Ramos (cell line): ENCODE data around the gene ACSL1.
"Not testable (repeated sequence)": the region's sequence is repeated elsewhere in the genome, so short reads cannot be mapped to it uniquely, and the experiment has no call there.

ENCODE experiments used
- in situ Hi-C: fragments of 300-500 bp; cut with MboI; formaldehyde crosslinking; loops from one replicate; pipeline ENCODE4 v1.14.3; 2022; ENCODE audit warnings: low sequenced_read_pairs; ENCODE audit not compliant: unreplicated experiment

Gene ACSL1

GRCh38 chr4:184843984-184844554, 18.3 kb upstream of the ACSL1 start:
- in situ Hi-C loops = no loop called here

DNA sequence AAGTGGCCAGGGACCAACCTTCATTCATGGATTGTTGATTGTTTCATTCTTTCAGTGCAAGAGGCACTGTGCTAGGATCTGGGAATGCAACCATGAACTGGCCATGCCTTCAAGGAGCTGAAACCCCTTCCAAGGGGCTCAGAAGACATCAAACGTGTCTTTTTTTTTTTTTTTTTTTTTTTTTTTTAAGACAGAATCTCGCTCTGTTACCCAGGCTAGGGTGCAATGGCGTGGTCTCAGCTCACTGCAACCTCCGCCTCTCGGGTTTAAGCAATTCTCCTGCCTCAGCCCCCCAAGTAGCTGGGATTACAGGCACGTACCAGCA, 13.3 kb upstream of the ACSL1 start:
- in situ Hi-C loops = not testable (repeated sequence)

DNA sequence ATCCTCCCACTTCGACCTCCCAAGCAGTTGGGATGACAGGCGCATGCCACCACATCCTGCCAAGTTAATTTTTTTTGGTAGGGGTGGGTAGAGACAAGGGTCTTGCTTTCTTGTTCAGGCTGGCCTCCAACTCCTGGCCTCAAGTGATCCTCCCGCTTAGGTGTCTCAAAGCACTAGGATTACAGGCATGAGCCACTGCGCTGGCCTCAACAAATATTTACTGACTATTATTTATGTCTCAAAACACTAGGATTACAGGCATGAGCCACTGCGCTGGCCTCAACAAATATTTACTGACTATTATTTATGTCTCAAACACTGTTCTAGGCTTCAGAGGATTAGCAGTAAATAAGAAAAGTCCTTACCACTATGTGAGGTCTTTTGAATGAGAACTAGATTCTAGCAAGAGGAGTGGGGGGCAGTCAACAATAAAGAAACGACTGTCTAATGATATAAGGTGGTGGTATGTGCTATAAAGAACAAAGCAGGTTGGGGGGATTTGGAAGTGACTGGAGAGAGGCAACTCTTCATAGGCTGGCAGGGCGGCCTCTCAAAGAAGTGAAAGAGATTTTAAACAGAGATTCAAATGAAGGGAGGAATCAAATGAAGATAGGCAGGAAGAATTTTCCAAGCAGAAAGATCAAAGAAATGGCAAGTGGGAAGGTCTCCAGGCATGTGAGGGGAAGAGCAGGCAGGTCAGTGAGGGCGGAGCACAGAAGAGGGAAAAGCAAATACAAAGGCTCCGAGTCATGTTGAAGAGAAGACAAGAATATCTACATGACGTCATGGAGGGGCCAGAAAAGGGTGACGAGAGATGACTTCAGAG, 12.7 kb upstream of the ACSL1 start:
- in situ Hi-C loops = no loop called here

DNA sequence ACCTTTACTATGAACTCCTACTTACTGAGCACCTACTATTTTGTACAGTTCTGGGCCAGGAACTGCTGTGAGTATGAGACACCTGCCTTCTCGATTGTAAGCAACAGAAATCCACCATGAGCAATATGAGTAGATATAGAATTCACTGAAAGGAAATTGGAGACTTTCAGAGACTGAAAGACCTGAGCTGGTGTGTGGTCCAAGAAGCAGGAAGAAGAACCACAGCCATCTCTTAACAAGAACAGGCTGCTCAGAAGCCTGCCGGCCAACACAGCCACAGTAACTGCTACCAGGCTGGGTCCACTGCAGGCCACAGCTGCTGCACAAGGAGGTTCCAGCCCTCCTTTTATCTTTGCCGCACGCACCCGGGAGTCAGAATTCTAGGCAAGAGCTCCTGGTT, 10.8 kb upstream of the ACSL1 start:
- in situ Hi-C loops = no loop called here

DNA sequence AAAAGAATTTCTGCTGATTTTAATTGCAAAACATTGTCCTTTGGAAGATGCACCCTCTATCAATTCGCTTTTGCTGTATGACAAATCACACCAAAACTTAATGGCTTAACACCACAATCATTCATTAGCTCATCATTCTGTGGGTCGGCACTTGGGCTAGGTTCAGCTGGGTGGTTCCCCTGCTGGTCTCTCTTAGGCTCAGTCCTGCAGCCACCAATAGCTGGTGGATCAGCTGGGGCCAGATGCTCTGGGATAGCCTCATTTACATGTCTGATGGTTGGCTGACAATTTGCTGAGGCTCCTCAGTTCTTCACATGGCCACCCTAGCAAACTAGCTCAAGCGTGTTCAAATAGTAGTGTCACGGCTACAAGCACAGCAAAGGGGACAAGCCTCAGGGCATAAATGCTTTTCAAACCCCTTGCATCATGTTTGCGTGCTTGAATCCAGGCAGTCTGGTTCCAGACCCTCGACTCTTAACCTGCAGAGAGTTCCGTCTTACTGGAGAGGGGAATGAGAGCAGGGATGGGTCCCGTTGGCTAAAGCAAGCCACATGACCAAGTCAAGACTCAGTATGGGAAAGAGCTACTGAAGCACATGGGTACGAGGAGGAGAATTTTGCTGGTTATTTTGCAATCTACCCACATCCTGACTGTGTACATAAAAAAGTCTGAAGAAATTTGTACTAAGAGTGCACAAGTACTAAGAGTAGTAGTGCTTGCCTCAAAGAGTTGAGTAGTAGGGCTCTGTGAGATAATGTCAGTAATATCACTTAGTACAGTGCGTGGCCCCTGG, 7.5 kb upstream of the ACSL1 start:
- in situ Hi-C loops = no loop called here

DNA sequence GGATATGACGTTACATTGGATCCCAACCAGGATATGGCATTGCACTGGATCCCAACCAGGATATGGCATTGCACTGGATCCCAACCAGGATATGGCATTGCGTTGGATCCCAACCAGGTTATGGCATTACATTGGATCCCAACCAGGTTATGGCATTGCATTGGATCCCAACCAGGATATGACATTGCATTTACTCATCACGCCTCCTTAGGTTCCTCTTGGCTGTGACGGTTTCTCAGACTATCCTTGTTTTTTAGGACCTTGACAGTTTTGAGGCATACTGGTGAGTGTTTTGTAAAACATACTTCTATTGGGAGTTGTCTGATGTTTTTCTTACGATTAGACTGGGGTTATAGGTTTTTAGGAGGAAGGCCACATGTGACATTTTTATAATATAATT, 5.4 kb upstream of the ACSL1 start:
- in situ Hi-C loops = no loop called here

DNA sequence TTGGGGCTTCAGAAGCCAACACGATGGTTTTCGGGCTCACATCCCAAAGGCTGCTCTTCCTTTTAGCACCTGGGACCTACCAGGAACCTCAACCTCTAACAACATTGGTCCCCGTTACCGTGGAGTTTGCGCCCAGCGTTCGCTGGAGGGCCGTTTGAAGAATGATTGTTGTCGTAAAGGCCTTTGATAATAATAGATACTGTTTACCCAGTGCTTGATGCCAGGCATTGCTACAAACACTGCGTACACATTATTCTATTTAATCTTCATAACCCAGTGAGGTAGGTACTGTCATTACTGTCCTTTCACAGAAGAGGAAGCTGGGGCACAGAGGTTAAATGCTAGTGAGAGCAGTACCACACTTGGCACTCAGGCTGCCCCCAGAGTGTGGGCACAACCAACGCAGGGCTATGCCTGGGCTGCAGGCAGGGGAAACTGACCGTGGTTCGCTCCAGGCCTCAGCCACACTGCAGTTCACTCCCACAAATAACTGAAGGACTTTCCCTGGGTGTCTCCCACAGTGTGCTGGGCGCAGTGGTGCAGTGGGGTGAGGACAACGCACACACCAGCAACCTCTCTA, 1.0 kb upstream of the ACSL1 start:
- in situ Hi-C loops = no loop called here

- in situ Hi-C loops = no loop called here
Measured at GRCh38 chr4:184825141-184825895, 450 bp downstream of the ACSL1 start.

DNA sequence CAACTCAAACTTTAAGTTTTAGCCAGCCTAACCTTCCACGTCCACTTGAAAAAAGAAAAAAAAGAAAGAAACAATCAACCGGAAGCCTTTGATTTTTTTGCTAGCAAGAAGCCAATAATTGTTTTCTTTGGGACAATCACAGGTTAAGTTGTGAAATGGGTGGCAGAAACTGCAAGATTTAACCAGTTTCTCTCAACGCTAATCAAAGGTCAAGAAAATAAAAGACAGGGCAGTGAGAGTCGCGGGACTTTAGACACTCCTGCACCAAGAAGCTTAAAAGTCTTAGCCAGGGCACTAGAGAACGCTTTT, 1.0 kb downstream of the ACSL1 start:
- in situ Hi-C loops = no loop called here

DNA sequence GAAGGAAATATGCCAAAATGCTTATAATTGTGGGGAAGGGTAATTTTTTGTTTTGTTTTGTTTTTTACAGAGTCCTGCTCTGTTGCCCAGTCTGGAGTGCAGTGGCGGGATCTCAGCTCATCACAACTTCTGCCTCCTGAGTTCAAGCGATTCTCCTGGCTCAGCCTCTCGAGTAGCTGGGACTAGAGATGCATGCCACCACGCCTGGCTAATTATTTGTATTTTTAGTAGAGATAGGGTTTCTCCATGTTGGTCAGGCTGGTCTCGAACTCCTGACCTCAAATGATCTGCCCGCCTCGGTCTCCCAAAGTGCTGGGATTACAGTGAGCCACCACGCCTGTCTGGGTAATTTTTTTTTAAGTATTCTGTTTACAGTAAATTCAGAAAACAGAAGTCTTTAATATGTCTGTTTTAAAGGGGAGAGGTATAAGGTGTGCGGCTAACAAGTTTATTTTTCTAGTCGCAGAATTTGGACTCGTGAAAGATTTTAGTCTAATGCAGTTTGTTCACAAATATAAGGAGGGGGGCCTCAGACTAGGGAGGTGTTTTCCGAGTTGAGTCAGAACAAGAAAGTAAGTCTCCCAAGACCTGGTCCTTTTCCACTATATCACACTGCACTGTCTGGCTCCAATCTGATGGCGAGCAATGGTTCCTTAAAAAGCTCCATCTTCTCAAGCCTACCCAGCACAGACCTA, 1.5 kb downstream of the ACSL1 start:
- in situ Hi-C loops = no loop called here

- in situ Hi-C loops = no loop called here
Measured at GRCh38 chr4:184823014-184823413, 2.8 kb downstream of the ACSL1 start.

DNA sequence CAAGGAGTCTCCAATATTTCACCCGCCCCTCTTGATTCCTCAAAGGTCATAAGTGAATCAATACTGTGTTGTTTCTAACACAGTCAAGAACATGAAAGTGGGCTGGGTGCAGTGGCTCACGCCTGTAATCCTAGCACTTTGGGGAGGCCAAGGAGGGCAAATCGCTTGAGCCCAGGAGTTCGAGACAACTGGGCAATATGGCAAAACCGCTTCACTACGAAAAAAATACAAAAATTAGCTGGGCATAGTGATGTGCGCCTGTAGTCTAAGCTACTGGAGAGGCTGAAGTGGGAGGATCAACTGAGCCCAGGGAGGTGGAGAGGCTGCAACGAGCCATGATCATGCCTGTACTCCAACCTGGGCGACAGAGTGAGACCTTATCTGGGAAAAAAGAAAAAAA, 3.4 kb downstream of the ACSL1 start:
- in situ Hi-C loops = no loop called here

DNA sequence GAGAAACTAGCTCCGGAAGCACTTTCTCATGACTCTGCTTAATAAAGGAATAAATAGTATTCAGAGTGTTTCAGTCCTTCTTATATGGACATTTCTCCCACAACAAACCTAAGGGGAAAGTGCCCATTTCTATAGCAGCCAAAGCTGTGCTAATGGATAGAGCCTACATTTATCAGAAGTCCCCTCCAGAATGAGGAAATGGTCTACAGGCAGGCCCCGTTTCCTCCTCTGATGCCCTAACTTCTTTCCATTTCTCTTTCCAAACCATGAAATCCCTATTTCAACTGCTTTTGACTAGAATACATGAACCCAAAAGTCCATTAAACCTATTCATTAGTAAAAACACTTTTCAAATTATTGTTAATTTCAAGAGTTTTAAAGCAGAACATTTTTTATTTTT, 4.5 kb downstream of the ACSL1 start:
- in situ Hi-C loops = no loop called here

DNA sequence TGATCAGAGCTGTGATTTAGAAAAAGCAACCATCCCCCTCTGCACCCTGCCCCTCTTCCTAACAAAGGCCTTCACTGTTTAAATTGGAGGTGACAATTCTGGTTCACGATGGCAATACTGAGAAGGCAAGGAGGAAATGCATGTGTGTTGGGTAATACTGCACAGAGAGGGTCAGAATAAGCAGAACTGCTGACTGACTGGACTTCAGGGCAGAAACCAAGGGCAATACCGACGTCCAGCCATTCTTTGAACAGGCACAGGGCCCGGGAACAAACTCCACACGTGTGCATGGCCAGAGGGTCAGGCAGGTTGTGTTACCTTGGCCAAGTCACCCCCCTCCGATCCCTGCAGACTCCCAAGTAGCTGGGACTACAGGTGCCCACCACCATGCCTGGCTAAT, 6.0 kb downstream of the ACSL1 start:
- in situ Hi-C loops = no loop called here

- in situ Hi-C loops = no loop called here
Measured at GRCh38 chr4:184818216-184818564, 7.6 kb downstream of the ACSL1 start.

DNA sequence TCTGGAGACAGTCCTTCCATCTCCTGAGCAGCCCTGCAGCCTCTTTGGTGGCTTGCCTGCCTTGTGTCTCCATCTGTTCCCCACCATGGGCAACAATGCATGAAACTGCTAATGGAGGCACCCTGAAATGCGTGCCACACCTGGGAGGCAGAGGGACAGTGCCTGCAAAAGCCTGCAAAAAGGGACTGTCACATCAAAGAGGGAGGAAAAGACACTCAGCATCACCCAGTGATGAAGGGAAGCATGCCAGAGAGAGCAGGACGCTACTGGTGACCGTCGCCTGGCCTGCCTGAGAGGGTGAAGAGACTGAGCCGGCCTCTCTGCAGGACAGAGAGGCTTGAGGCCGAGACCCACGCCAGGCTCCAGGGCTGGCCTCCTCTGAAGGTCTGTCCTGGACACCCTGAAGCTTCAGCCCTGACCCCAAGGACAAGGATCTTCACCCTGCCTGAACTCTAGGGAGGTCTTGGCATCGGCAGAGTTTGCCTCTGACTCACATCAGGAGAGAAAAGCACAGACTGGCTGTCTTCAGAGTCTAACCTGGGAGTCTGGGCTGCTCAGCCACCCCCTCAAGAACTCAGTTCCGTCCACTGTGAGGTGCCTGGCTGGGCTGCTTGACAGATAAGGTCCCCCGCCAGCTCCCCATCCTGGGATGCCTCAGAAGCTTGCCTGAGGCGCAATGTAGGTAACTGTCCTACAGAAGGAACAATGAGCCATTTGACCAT, 8.1 kb downstream of the ACSL1 start:
- in situ Hi-C loops = no loop called here

GRCh38 chr4:184816962-184817361, 8.8 kb downstream of the ACSL1 start:
- in situ Hi-C loops = no loop called here

- in situ Hi-C loops = no loop called here
Measured at GRCh38 chr4:184815046-184815877, 10.5 kb downstream of the ACSL1 start.

DNA sequence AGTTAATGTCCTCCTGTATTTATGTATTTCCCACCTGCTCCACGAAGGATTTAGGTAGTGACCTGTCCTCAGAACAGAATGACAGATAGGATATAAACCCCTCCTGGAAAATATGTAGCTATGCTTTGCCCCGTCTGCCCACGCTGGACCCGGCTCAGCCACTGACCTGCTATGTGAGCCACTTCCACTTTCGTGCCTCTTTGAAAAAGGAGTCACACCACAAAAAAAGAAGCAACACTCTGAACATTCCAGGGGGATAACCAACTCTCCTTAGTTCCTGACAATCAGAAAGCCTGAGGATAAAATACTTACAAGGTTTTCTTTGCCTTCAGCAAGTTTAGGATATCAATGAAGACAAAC, 11.1 kb downstream of the ACSL1 start:
- in situ Hi-C loops = no loop called here
